ENCODE data around the gene ZNF384. TPM values are rescaled to one million over a fixed set of nuclear protein-coding genes. Genes with fewer than 3 reads are reported as not detected.

ZNF384 gene
- total RNA-seq, 1 donor, result 48.7 TPM

GRCh38 chr12:6699989-6700645, 10.9 kb upstream of the ZNF384 start:
- no peak for DNase-seq (ENCODE audit: low read depth in 2 of 3, low spot score in 2 of 3)

GRCh38 chr12:6699259-6699988, 10.2 kb upstream of the ZNF384 start:
- DNase-seq (ENCODE audit: low read depth in 2 of 3, low spot score in 2 of 3), result no peak

GRCh38 chr12:6698352-6699046, 9.3 kb upstream of the ZNF384 start:
- DNase-seq (ENCODE audit: low read depth in 2 of 3, low spot score in 2 of 3), result no peak

GRCh38 chr12:6697584-6698351, 8.6 kb upstream of the ZNF384 start:
- DNase-seq (ENCODE audit: low read depth in 2 of 3, low spot score in 2 of 3), result peak in 1 of 3 donors; percentile 36

DNA sequence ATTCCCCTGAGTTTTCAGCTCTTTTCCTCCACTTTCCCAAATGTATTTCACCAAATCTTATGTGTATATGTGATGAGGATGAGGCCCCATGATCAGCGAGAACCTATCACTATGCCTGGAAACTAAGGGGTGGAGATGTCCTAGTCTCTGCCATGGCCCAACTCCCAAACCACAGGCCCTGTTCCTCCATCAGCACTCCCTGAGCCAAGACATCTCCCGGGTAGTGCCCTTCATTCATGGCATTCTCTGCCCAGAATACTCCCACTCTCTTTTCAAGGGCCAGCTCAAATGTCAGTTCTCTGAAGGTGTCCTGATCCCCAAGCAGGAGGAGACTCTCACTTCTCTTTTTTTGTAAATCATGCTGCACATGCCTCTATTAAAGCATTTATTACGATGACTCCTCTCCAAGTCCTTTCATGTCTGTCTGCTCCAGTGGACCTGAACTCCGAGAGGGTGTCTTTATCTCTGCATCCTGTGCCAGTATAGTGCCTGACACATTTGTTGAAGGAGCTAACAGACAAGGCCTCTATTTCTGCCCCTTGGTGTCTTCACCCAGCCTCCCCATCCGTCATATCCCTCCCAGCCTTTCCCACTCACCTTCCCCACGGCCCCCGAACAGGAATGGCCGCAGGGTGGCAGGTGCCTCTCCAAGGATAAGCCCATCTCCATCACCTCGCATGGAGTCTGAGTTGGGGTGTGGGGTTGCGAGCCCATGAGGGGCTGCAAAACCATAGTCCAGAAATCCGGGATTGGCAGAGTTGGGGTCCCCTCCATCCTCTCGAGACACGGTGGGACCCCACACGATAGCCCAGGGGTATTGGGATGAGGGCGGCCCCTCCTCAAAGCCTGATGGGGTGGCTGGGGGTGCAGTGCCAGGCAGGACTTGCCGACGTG, 7.8 kb upstream of the ZNF384 start:
- no peak for DNase-seq (ENCODE audit: low read depth in 2 of 3, low spot score in 2 of 3)

DNA sequence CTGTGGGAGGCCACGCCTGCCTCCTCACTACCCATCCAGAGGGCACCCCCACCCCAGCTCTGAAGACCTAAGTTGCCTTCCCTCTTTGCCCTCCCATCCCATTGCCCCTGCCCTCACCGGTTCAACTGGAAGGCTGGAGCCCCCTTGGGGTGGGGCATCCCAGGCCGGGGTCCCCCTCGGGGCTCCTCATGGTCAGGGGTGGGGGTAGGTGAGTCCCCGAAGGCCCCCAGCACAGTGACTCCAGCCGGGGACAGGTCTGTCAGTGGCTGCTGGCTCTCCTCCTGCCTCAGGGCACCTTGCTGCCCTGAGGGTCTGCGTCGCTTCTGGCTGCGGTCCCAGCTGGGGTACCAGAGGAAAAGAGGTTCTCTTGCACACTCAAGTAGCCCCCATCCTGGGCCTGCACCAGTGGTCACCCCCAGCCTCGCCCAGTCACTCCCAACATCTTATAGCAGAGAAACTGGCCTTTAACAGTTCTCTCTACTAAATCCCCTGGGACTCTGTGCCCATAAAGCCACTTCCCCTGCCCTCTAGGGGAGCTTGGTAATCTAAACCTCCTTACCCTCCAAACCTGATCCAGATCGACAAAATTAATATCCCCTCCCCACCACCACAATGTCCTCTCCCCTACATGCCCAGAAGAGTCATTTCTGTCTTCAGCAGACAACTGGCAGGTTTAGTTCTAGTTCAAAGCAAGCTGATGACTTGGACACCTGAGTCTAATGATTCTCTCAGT, 6.3 kb upstream of the ZNF384 start:
- DNase-seq (ENCODE audit: low read depth in 2 of 3, low spot score in 2 of 3), result no peak

DNA sequence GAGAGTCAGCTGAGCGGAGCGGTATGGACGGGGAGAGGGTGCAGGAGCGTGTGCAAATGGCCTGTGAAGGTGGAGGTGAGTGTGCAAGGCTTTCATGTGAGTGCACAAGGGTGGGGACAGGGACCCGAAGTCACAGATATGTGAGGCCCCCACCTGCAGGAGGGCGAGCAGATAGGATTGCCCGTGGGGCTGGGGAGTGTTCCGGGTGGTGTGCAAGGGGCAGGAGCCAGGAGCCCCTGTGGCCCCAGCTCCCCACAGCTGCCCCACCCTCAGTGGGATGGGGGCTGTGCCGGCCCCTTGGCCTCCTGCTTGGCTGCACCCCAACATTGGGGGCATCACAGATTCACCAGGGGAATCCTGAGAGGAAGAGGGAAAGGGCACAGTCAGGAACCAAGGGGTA, 5.5 kb upstream of the ZNF384 start:
- DNase-seq (ENCODE audit: low read depth in 2 of 3, low spot score in 2 of 3), result no peak

DNA sequence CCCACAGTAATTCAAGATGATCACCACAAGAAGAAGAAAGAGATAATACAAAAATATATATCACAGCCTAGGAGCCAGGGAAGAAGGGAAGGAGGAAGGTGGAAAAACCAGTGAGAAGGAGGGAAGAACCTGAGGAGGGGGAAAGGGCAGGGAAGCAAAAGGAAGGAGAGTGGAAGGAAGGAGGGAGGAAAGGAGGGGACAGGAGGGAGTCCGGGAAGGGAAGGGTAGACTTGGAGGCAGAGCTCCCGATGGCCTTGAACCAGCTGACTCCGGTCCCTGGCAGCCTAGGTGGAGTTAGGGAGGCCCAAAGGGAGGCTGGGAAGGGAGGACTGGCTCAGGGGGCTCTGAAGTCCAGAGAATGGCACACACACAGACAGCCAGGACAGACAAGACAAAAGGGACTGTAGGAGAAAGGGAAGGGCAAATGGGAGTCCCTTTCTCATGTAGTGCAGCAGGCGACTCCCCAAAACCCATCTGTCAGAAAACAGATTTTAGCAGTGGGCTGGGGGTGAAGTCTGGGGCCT, 4.7 kb upstream of the ZNF384 start:
- DNase-seq (ENCODE audit: low read depth in 2 of 3, low spot score in 2 of 3), result no peak

GRCh38 chr12:6692888-6693287, 3.7 kb upstream of the ZNF384 start:
- DNase-seq (ENCODE audit: low read depth in 2 of 3, low spot score in 2 of 3), result no peak

DNA sequence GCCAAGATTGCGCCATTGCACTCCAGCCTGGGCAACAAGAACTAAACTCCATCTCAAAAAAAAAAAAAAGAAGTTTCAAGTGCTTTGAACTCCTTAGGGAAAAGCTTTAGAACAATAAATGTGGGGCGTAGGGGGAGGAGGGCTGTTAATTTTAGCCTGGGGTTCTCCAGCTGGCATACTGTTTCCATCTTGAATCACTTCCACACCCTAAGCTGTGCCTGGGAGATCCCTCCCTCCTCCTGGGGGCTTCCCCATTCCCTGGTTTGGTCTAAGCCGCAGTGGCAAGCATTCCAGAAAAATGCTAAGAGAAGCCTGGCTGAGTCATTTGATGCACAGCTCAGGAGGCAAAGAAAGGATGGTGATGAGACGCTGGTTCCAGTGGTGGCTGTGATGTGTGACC, 2.3 kb upstream of the ZNF384 start:
- no peak for DNase-seq (ENCODE audit: low read depth in 2 of 3, low spot score in 2 of 3)

DNA sequence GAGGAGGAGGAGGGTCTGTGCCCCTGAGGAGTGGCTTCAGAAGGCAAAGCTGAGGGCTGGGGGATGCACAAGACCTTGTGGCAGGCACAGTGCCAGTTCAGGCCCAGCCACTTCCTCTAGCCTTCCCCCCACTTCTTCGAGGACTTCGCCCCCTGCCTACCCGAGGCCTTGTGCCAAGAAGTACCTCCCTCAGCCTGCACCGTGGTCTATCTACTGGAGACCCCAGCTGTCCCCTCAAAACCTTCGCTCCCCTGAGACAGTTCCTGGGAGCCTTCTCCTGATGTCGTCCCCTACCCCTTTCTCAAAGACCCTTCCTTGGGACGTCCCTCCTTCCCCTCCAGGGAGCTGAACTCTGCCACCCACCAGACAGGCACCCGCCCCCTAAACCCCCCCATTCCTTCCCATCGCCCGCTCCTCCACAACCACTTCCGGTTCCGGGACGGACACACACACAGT, 604 bp downstream of the ZNF384 start:
- peak in 2 of 3 donors; percentile 76 to 82 for DNase-seq (ENCODE audit: low read depth in 2 of 3, low spot score in 2 of 3)

- no peak for DNase-seq (ENCODE audit: low read depth in 2 of 3, low spot score in 2 of 3)
These were observed 3.4 kb downstream of the ZNF384 start for GRCh38 chr12:6685814-6686213.

GRCh38 chr12:6684609-6685008, 4.6 kb downstream of the ZNF384 start:
- DNase-seq (ENCODE audit: low read depth in 2 of 3, low spot score in 2 of 3), result peak in 2 of 3 donors; percentile 59 to 77

- DNase-seq (ENCODE audit: low read depth in 2 of 3, low spot score in 2 of 3), result no peak
These were observed 12.2 kb downstream of the ZNF384 start for GRCh38 chr12:6676962-6677361.

GRCh38 chr12:6672143-6672542, 17.0 kb downstream of the ZNF384 start:
- no peak for DNase-seq (ENCODE audit: low read depth in 2 of 3, low spot score in 2 of 3)

GRCh38 chr12:6667559-6668210, 21.5 kb downstream of the ZNF384 start:
- no peak for DNase-seq (ENCODE audit: low read depth in 2 of 3, low spot score in 2 of 3)

- DNase-seq (ENCODE audit: low read depth in 2 of 3, low spot score in 2 of 3), result no peak
These were observed 23.0 kb downstream of the ZNF384 start for GRCh38 chr12:6666211-6666610.

DNA sequence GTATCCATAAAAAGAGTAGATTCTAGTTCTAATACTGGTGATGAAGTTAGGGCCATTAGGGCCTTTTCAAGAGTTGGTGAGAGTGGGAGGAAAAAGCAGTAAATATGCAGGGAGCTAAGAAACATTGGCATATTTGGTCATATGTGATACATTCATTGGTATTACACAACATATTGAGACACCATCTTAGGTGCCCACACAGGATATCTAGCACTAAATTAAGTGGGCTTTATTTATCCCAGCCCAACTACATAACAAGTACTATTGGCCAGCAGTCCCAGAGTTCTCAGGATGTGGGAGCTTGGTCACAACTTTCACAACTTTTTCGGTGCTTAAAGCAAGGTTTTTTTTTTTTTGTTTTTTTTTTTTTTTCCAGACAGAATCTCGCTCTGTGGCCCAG, 24.3 kb downstream of the ZNF384 start:
- DNase-seq (ENCODE audit: low read depth in 2 of 3, low spot score in 2 of 3), result no peak
